Activated B cell treated with CpG ODN at 0.5 μM for 24 hours (primary cell): ENCODE data around the gene PCDHGA1. TPM values are rescaled to one million over a fixed set of nuclear protein-coding genes. Genes with fewer than 3 reads are reported as not detected.

Experiments
- ATAC-seq: fragments of 200-7000 bp; cut with Tn5 transposase; one replicate; pipeline ENCODE4 v1.10.0; 2021; ENCODE audit warnings: low read depth, mild to moderate bottlenecking, moderate library complexity
- CTCF ChIA-PET: fragments of 350-600 bp; sonication (Branson Sonifier 250); formaldehyde crosslinking; loops from one replicate; lab custom pipeline; 2021; ENCODE audit warnings: antibody characterized with exemption; lab: Charles Lee
- POLR2A ChIA-PET: fragments of 350-600 bp; sonication (Branson Sonifier 250); formaldehyde crosslinking; loops from one replicate; lab custom pipeline; 2021; ENCODE audit warnings: antibody characterized with exemption; lab: Charles Lee
- DNase-seq: peaks from one replicate; pipeline ENCODE4 v3.0.0; 2022
- H3K27ac Mint-ChIP-seq: one replicate; pipeline ENCODE4 v1.8.0; 2020; ENCODE audit warnings: mixed read lengths
- H3K27me3 Mint-ChIP-seq: one replicate; pipeline ENCODE4 v1.8.0; 2021; ENCODE audit warnings: mixed read lengths
- H3K36me3 Mint-ChIP-seq: one replicate; pipeline ENCODE4 v1.8.0; 2021; ENCODE audit warnings: low read depth, mixed read lengths
- H3K4me1 Mint-ChIP-seq: one replicate; pipeline ENCODE4 v1.8.0; 2021; ENCODE audit warnings: mixed read lengths
- H3K4me3 Mint-ChIP-seq: one replicate; pipeline ENCODE4 v1.8.0; 2020; ENCODE audit warnings: mild to moderate bottlenecking, mixed read lengths
- H3K9me3 Mint-ChIP-seq: one replicate; pipeline ENCODE4 v1.8.0; 2020; ENCODE audit warnings: mixed read lengths
- intact Hi-C: fragments of 100-400 bp; cut with micrococcal nuclease; formaldehyde crosslinking; loops from one replicate; pipeline ENCODE4 v1.15.1; 2024
- total RNA-seq: library from RNA; stranded (reverse); gene quantifications from 2 replicates; pipeline ENCODE4 v1.2.3, GENCODE V29; 2022
- TF ChIP-seq, protein P1 (sequence below): fragments of 200-600 bp; IDR thresholded peaks from one replicate; pipeline ENCODE4 v1.8.0; 2022; ENCODE audit warnings: antibody characterized with exemption, mild to moderate bottlenecking

The PCDHGA1 gene
- total RNA-seq, 1 donor from 2014 or later, result 0.29 TPM

DNA sequence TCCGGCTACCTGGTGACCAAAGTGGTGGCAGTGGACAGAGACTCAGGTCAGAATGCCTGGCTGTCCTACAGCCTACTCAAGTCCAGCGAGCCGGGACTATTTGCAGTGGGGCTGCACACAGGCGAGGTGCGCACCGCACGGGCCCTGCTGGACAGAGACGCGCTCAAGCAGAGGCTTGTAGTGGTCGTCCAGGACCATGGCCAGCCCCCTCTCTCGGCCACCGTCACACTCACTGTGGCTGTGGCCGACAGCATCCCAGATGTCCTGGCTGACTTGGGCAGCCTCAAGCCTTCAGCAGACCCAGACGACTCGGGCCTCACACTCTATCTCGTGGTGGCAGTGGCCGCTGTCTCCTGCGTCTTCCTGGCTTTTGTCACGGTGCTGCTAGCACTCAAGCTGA lies 26.6 kb downstream of the PCDHGA1 start:
- TF ChIP-seq, protein P1, sequence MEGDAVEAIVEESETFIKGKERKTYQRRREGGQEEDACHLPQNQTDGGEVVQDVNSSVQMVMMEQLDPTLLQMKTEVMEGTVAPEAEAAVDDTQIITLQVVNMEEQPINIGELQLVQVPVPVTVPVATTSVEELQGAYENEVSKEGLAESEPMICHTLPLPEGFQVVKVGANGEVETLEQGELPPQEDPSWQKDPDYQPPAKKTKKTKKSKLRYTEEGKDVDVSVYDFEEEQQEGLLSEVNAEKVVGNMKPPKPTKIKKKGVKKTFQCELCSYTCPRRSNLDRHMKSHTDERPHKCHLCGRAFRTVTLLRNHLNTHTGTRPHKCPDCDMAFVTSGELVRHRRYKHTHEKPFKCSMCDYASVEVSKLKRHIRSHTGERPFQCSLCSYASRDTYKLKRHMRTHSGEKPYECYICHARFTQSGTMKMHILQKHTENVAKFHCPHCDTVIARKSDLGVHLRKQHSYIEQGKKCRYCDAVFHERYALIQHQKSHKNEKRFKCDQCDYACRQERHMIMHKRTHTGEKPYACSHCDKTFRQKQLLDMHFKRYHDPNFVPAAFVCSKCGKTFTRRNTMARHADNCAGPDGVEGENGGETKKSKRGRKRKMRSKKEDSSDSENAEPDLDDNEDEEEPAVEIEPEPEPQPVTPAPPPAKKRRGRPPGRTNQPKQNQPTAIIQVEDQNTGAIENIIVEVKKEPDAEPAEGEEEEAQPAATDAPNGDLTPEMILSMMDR, result no peak
- intact Hi-C loops, result no loop called here
- Mint-ChIP-seq H3K27ac (no peak overlapping the region), H3K9me3 (peaks cover 25% of the 10 kb centered on the region), H3K36me3 (peaks cover 7% of the 10 kb centered on the region), H3K4me3 (no peak overlapping the region), H3K27me3 (peaks cover 60% of the 10 kb centered on the region), H3K4me1 (no peaks in the 10 kb centered on the region)
- POLR2A ChIA-PET, result no interaction called here
- CTCF ChIA-PET, result no interaction called here
- DNase-seq (no peak), ATAC-seq (no peak)

DNA sequence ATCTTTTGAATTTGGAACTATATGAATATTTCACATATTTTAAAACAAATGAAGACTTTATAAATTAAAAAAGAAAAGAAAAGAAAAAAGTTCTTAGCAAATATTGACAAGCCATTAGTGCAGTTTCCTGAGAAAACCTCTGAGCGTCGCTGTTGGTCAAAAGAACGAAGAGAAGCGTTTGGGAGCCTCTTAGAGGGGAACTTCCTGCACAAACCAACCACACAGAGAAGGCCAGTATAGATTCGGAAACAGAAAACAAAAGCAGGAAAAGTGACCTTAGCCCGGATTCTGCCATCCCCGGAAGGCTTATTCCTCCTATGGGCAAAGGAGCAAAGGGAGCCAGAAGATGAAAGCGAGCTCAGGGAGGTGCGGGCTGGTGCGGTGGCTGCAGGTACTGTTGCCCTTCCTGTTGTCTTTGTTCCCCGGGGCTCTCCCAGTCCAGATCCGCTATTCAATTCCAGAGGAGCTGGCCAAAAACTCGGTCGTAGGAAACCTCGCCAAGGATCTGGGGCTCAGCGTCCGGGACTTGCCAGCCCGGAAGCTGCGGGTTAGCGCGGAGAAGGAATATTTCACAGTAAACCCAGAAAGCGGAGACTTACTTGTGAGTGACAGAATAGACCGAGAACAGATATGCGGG lies 29.6 kb downstream of the PCDHGA1 start, which contains the start of gene PCDHGB2:
PCDHGB2 (plus strand) TSS at position 205 of the 637 bp plus-strand sequence; CDS start at position 347, 142 bp downstream.
- CTCF ChIA-PET, result interaction anchor here (0.6 to 1.1 kb wide), 2 partner anchors 164 to 204 kb away, joined by 3 read pairs; no protein-coding TSS in a partner anchor
- Mint-ChIP-seq H3K9me3 (peaks cover 39% of the 10 kb centered on the region), H3K27me3 (peaks cover 59% of the 10 kb centered on the region), H3K4me3 (peak within 1 kb of the TSS; percentile 79), H3K4me1 (peaks cover 8% of the 10 kb centered on the region), H3K27ac (peak within 1 kb of the TSS; percentile 60), H3K36me3 (peaks cover 12% of the 10 kb centered on the region)
- TF ChIP-seq, protein P1, result no peak
- ATAC-seq, result no peak
- POLR2A ChIA-PET, result no interaction called here
- intact Hi-C loops, result loop anchor here (1.0 to 5.0 kb wide), 2 partner anchors 33 to 204 kb away; no protein-coding TSS in a partner anchor
- DNase-seq, result no peak

DNA sequence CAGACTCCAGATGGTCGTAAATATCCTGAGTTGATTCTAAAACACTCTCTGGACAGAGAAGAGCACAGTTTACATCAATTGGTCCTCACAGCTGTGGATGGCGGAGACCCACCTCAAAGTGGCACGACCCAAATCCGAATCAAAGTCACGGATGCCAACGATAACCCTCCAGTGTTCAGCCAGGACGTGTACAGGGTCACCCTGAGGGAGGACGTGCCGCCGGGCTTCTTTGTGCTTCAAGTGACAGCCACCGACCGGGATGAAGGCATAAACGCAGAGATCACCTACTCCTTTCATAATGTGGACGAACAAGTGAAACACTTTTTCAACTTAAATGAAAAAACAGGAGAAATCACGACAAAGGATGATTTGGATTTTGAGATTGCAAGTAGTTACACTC lies 30.4 kb downstream of the PCDHGA1 start:
- DNase-seq (no peak), ATAC-seq (no peak)
- intact Hi-C loops, result loop anchor here (1.0 to 5.0 kb wide), 2 partner anchors 33 to 204 kb away; no protein-coding TSS in a partner anchor
- no peak overlapping the region for H3K27ac Mint-ChIP-seq
- H3K4me3 Mint-ChIP-seq, result no peak overlapping the region
- H3K4me1 Mint-ChIP-seq, result peaks cover 8% of the 10 kb centered on the region
- H3K27me3 Mint-ChIP-seq, result peaks cover 58% of the 10 kb centered on the region
- peaks cover 42% of the 10 kb centered on the region for H3K9me3 Mint-ChIP-seq
- H3K36me3 Mint-ChIP-seq, result peaks cover 17% of the 10 kb centered on the region
- ChIA-PET POLR2A (no interaction called here), CTCF (interaction anchor here (0.6 to 1.1 kb wide), 2 partner anchors 164 to 203 kb away, joined by 3 read pairs; no protein-coding TSS in a partner anchor)
- TF ChIP-seq, protein P1, result no peak

DNA sequence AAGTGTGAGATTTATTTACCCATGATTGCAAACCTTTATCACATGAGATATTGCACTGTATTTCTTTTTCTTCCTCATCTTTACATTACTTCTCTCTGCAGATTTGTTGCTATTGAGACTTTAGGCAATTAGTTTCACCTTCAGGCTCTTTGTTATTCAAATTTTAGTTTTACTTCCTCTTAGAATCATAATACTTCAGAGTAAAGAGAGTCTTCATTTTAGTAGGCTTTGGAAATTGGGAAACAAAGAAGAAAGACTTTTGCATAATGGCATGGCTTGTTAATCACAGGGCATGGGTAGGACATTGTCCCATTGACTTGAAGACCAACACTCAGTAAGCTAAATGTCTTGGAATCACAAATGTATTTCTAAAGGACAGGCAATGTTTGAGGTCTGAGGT lies 32.4 kb downstream of the PCDHGA1 start:
- no peak for ATAC-seq
- no peak overlapping the region for H3K27ac Mint-ChIP-seq
- ChIA-PET CTCF (interaction anchor here (1.3 kb wide), 1 partner anchor 58 kb away, joined by 3 read pairs; the partner anchor contains the start of gene PCDHGA11), POLR2A (no interaction called here)
- TF ChIP-seq, protein P1, result no peak
- no peak for DNase-seq
- H3K4me1 Mint-ChIP-seq, result peaks cover 8% of the 10 kb centered on the region
- H3K36me3 Mint-ChIP-seq, result peaks cover 17% of the 10 kb centered on the region
- intact Hi-C loops, result loop anchor here (5.0 kb wide), 1 partner anchor 35 kb away; no protein-coding TSS in a partner anchor
- peaks cover 54% of the 10 kb centered on the region for H3K27me3 Mint-ChIP-seq
- peaks cover 41% of the 10 kb centered on the region for H3K9me3 Mint-ChIP-seq
- H3K4me3 Mint-ChIP-seq, result peak overlapping the region; percentile 9

DNA sequence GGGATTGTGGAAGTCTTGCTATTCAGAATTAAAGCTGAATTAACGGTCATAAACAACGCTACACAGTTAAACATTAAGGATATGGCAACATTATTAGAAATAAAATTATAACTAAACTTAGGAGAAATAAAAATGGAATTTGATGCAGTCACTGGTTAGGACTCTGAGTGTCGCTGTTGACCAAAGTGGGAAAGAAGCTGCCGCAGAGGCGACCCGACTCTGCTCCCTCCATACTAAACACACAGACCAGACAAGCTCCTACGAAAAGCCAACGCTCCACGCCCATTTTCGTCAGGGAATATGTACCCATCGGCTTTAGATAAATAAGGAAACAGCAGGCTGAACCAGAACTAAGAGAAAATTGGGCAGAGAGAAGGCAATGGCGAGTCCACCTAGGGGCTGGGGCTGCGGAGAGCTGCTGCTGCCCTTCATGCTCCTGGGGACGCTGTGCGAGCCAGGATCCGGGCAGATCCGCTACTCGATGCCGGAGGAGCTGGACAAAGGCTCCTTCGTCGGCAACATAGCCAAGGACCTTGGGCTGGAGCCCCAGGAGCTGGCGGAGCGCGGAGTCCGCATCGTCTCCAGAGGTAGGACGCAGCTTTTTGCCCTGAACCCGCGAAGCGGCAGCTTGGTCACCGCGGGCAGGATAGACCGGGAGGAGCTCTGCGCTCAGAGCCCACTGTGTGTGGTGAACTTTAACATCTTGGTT lies 33.8 kb downstream of the PCDHGA1 start, which contains the start of gene PCDHGA5:
PCDHGA5 (plus strand) TSS at position 211 of the 709 bp plus-strand sequence; CDS start at position 380, 169 bp downstream.
- DNase-seq (no peak), ATAC-seq (no peak)
- H3K27me3 Mint-ChIP-seq, result peaks cover 53% of the 10 kb centered on the region
- peaks cover 8% of the 10 kb centered on the region for H3K4me1 Mint-ChIP-seq
- H3K27ac Mint-ChIP-seq, result no peak within 1 kb of the TSS
- no peak within 1 kb of the TSS for H3K4me3 Mint-ChIP-seq
- peaks cover 17% of the 10 kb centered on the region for H3K36me3 Mint-ChIP-seq
- POLR2A ChIA-PET, result no interaction called here
- H3K9me3 Mint-ChIP-seq, result peaks cover 36% of the 10 kb centered on the region
- TF ChIP-seq, protein P1, result no peak
- intact Hi-C loops, result loop anchor here (5.0 kb wide), 1 partner anchor 37 kb away; no protein-coding TSS in a partner anchor
- CTCF ChIA-PET, result interaction anchor here (1.3 kb wide), 1 partner anchor 57 kb away, joined by 3 read pairs; the partner anchor contains the start of gene PCDHGA11
